Glomerular visceral epithelial cell (primary cell): ENCODE data around the gene TTPAL.
"Not testable (repeated sequence)": the region's sequence is repeated elsewhere in the genome, so short reads cannot be mapped to it uniquely, and the experiment has no call there.

Source experiments
- DNase-seq: peaks from one replicate; pipeline ENCODE4 v3.0.0-alpha.2; 2016; ENCODE audit errors: extremely low spot score

The TTPAL gene

DNA sequence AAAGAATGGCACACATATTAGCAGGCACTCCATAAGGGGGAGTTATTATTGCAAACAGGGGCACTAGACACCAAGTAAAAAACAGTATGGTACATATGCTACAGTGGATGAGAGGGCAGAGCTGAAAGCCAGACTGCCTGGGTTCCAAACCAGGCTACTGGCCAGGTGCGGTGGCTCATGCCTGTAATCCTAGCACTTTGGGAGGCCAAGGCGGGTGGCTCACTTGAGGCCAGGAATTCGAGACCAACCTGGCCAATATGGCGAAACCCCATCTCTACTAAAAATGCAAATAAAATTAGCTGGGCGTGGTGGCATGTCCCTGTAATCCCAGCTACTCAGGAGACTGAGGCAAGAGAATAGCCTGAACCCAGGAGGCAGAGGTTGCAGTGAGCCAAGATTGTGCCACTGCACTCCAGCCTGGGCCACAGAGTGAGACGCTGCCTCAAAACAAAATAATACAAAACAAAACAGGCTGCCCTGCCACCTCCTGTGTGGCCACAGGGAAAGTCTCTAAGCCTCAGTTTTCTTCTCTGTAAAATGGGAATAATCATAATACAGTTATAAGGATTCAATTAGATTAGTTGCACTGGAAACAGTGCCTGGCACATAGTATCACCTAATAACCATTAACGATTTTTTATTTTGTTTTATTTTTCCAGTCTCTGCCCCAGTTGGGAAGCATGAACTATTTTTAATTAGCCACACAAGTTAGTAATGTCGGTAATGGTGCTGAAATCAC lies 7.5 kb upstream of the TTPAL start:
- DNase-seq = no peak

DNA sequence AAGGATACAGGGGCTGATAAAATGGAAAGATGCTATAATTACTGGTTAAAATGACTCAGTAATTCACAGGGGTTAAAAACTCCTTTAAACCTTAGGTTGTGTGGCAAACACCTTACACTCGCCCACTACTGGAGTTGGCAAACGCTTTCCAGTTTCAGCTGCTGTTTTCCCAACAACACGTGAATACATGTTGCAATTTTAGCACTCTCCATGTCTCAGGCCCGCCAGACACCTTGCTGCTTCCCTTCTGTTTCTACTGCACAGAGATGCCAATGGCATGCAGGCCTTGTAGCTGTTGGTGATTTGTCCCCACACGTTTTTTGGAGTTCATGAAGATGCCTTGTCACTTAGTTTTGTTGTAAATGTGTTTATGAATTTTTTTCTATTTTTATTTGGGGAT lies 5.3 kb upstream of the TTPAL start:
- no peak for DNase-seq

DNA sequence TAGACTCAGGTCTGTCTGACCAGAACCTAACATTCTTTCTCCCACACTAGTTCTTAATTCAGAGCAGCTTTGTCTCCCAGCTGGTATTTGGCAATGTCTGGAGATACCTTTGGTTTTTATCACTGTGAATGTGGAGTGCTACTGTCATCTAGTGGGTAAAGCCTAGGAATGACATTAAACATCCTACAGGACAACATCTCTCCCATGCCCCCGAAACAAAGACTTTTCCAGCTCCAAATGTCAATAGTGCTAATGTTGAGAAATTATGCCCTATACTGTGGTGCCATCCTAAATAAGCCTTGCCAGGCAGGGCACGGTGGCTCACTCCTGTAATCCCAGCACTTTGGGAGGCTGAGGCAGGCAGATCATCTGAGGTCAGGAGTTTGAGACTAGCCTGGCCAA lies 4.2 kb upstream of the TTPAL start:
- DNase-seq = peak; percentile 18

DNA sequence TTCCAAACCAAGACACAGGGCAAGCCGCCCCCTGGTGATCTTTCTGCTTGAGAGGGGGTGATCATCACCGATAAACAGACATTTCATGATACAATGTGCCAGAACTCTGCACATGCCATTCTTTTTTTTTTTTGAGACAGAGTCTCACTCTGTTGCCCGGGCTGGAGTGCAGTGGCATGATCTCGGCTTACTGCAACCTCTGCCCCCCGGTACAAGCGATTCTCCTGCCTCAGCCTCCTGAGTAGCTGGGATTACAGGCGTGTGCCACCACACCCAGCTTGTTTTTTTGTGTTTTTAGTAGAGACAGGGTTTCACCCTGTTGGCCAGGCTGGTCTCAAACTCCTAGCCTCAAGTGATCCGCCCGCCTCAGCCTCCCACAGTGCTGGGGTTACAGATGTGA lies 3.4 kb upstream of the TTPAL start:
- not testable (repeated sequence) for DNase-seq

DNA sequence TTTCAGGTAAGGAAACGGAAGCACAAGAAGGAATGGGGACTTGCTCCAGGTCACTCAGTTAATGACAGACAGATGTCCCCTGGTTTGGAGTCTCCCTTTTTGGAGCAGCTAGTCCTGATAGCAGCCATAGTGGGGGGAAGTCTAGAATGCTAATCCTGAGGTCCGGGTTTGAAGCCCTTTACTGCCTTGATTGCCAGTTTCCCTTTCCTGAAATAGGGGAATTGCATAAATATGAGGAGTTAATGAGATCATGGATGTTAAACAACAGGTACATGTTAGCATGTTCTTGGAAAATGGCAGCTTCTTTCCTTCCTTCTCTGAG lies 341 bp upstream of the TTPAL start:
- DNase-seq = no peak

DNA sequence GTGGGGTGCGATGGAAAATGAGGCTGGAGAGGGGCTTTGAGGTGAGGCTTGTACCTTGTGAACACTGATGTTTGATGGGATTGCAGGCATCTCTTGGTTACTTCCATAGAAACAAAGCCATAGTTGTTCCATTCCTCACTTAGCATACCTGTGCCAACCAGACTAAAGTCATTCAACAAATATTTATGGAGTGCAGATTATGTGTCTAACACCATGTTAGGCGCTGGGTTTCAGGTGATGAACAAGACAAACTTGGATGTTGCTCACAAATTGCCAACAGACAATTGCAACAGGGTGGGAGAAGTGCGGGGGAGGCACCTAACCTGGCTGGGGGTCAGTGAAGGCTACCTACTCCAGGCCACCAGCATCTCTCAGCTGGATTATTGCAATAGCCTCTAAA lies 1.5 kb downstream of the TTPAL start:
- DNase-seq = no peak

DNA sequence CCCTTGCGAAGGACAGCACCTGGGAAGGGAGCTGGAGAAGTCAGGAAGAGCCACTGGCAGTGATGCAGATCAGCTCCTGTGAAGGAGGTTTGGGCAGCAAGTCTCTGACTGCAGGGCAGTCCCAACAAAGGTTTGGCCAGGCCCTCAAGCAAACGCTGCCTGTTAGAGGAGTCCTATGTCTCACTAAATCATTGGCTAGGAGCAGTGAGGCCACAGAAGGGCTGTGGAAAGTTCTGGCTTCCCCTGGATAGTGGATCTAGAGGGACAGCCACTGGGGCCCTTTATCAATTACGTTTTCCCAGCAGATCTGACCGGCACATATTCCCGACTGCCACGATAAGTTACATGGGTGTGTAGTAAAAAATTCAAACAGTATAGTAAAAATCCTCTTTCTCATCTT lies 2.5 kb downstream of the TTPAL start:
- no peak for DNase-seq

DNA sequence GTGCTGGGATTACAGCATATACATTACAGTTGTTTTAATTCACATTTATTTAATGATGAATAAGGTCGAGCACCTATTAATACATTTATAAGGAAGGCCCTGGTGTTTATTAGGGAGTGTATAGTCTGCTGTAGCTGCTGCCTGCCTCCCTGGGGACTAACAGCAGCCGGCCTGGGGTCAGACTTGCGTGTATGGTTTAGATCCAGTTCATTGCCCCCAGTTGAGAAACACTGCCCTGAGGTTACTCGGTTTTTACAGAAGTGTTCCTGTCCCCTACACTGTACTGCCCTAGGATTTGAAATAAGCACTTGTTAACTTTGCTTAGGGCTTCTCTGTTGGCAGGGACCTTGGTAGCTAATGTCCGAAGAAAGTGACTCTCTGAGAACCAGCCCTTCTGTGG lies 4.0 kb downstream of the TTPAL start:
- DNase-seq = no peak

DNA sequence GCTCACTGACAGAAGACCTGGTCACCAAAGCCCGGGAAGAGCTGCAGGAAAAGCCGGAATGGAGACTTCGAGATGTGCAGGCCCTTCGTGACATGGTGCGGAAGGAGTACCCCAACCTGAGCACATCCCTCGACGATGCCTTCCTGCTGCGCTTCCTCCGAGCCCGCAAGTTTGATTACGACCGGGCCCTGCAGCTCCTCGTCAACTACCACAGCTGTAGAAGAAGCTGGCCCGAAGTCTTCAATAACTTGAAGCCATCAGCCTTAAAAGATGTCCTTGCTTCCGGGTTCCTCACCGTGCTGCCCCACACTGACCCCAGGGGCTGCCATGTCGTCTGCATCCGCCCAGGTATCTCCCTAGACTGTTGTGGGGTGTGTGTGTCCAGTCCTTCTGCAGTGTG lies 4.4 kb downstream of the TTPAL start:
- DNase-seq = no peak

DNA sequence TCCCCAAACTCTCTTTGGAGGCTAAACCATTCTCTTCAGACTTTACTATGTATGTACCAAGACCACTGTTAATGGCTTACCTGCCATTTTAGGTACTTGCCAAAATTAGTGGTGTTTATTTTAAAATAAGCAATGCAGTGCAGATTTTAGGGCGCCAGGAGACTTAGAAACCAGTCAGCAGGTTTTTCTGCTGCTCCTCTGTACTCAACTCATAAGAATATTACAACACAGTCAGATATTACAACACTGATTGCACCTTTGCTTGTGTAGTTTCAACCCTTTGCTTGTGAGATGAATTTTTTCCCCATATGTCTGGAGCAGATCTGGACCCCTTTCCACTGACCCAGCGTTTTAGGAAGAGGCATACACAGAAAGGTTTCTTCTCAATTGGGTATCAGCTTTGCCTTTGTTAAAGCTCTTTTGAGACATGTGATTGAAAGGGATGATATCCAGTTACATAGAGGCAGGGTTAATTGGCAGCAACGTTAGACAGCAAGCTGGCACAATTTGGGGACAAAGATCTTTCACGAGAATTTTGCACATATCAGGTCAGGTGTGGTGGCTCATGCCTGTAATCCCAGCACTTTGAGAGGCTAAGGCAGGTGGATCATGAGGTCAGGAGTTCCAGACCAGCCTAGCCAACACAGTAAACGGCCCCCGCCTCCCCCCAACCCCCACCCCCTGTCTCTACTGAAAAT lies 6.2 kb downstream of the TTPAL start:
- no peak for DNase-seq

DNA sequence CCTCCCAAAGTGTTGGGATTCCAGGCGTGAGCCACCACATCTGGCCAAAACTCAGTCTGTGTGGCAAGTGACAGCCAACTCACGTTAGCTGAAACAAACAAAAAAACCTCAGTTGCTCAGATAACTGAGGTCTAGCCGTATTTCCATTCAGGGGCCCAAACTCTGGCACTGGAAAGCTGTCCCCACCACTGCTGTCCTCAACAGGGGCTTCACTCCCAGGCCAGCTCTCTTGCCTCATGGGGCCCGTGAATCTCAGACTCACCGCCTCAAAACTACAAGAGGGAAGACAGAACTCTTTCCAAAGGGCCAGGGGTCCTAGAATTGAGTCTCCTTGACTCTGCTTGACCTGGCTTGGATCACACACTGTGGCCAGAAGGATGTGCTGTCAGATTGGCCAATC lies 7.4 kb downstream of the TTPAL start:
- no peak for DNase-seq

DNA sequence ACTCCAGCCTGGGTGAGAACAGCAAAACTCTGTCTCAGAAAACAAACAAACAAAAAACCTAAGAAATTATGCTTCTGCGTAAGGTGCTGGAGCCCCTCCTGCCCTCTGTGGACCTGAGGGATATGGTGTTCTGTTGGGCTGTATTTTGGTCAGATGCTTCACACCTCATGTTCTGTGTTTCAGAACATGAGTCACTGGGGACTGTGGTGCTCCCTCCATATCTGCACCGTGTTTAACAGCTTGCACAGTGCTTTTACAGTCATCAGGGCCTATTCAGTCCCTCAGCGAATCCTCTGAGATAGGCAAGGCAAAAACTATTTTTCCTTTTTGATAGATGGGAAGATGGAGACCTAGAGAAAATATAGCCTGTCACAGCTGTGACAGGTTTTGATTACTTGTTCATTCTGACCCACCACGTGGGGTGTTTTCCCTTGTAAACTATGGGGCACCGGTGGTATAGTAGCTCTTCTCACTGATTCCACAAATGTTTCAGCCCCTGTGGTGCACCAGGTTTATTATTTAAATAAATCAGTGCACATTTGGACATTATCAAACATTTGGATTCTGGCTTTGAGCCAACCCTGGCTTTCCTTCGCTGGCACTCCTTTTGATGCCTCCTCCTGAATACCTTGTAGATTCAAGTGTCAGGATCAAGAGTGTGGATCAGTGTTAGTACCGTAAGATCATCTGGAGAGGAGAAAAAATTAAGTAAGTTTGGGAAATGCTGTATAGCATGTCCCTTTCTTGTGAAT lies 9.6 kb downstream of the TTPAL start:
- DNase-seq = no peak

DNA sequence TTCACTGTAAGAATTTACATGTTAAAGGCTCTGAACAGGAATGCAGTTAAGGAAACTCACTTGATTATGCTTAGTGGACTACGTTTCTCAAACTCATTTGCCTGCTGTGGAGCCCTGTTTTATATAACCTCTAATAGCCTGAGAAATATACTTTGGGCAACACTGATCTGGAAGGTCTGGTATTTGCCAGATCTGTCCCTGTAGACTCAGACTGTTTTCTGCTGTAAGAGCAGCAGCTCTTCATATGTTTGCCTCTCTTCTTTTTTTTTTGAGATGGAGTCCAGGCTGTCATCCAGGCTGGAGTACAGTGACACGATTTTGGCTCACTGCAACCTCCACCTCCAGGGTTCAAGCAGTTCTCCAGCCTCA lies 10.1 kb downstream of the TTPAL start:
- DNase-seq = no peak

DNA sequence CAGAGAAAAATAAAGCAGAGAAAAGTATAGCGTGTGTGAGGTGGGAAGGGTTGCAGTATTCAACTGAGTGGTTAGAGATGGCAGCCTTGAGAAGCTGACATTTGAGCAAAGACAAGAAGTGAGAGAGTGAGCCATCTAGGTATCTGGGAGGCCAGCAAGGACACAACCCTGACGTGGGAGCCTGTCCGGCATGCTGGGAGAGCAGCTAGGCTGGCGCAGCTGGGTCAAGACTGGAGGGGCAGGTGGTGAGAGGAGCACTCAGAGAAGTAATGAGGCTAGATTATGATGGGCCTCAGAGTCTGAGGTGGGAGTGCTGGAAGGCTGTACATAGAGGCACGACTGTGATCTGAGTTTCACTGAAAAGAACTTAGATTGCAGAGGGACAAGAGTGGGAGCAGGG lies 12.9 kb downstream of the TTPAL start:
- no peak for DNase-seq

DNA sequence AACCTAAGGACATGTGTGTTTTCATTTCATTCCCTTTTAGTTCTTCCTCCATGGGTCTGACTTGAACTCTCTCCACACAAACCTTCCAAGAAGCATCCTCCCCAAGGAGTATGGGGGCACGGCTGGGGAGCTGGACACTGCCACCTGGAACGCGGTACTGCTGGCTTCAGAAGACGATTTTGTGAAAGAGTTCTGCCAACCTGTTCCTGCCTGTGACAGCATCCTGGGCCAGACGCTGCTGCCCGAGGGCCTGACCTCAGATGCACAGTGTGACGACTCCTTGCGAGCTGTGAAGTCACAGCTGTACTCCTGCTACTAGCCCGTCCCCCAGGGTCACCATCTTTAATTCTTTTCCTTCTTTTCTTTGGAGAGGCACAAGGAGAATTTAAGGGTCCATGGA lies 13.5 kb downstream of the TTPAL start:
- no peak for DNase-seq

DNA sequence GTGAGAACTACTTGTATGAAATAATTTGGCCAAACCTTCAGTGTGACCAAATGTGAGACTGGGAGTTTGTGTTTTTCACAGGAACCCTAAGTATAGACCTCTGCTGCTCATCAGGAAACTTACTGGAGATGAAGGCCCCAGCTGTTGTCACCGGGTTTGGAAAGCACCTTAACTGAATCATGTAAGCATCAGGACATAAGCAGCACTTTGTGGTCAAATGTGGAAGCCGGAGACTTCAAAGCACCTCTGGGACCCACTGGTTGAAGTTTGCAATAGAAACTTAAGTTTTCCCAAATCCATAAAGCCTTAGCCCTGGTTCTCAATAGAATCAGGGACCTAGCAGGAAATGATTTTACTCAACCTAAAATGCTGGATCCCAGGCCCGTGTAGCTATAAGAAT lies 14.3 kb downstream of the TTPAL start:
- DNase-seq = no peak

DNA sequence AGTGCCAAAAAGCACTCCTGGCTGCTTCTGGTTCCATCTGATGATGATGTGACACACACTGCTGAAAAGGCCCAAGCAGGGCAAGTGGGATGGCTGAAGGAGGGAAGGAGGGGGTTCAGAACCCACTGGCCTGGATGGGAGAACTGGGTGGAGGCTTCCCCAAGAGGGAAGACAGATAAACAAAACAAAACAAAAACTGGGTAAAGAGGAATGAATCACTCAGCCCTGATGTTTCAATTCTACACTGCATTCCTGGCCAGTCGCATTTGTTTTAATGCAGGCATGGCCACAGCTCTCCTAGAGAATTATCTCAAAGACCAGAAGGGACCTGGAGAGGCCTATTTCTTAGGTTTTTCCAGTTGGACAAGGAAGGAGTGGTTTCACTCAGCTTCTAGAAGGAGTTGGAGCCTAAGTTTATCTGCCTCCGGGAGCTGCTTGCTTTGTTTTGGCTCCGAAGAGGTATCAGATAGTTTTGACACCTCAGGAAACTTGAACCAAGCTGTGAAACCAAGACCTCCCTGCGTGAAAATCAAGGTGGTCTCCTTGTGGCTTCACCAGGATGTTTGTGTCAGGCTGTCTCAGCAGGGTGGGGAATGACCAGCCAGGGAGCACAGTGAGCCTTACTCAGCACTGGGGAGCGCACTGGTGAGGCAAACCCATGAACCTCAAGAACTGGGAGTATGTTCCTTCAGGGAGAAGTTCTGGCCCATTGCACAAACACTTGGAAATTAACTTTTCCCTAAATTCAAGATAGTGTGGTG lies 16.1 kb downstream of the TTPAL start:
- DNase-seq = no peak

DNA sequence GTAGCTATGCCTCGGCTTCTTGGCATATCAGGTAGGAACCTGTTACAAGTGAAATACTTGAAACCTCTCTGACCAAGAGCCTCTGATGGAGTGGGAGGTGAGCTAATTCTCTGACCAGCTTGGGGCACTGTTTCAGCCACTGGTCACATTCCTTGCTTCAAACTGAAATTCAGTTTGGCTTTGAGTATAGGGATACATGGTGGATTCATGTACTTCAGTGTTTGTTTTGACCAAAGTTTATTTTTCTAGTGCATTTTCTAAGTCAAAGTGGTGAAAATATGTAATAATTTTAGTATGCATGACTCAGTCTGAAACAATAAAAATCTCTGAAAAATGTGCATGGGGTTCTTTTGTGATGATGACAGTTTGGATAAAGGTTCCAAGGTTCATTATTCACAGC lies 18.6 kb downstream of the TTPAL start:
- peak; percentile 11 for DNase-seq

DNA sequence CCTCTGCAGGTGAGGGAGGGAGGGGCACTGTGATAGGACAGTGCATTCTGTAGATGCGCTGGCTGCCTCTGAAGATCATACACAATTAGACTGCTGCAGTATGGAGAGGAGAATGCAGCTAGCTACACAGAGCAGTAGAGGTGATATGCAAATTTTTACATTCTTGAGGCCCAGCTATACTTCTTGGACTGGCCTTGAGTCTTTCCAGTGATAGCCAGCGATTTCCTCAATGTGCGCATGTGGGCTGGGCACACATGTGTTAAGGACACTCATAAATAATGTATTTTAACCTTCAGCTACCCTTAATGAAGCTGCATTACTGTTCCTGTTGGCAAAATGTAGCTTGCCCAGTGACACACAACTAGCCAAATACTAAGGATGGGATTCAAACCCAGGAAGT lies 19.0 kb downstream of the TTPAL start:
- DNase-seq = no peak

DNA sequence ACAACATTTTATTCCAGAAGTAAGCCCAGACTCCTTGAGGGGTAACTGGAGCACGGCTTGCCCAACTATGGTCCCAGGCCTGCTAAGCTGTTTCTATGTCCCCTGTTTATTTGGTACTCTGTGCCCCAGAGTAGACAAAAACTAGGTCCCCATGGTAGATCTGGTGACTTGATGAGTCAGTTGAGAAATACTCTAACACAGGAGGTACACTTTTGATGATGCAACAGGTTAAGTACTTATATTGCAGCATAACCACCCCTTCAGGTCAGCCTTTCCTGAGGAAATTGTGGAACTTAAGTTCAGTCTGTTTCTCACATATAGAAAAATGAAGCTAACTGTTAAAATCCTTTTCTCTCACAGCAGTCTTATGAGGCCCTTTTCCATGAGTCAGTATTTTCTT lies 19.6 kb downstream of the TTPAL start:
- DNase-seq = peak; percentile 34

DNA sequence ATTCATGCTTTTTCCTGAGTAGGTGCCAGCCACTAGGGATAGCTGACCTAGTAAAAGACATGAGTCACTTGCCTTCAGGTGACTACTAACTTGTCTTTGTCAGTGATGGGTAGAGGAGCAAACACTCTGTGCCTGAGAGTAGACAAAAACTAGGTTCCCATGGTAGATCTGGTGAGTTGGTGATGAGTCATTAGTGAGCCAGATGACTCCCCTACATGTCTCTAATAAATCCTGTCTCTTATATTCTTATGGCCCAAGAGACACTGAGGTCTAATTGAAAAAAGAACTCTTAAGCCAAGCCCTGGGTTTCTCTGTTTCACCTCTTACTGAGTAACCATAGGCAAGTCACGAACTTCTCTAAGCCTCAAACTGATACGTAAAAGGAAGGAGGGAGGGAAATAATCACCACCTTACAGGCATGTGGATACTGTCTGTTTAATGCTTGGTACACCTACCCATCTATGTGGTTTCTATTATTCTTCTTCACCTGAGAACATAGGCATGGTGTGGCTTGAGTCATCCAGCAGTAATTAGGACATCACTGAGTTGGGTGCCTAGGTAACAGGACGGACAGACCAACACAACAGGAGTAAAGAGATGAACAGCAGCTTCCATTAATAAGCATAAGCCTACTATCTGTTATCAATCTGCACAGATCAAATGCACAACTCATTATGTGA lies 20.3 kb downstream of the TTPAL start:
- DNase-seq = peak; percentile 90

DNA sequence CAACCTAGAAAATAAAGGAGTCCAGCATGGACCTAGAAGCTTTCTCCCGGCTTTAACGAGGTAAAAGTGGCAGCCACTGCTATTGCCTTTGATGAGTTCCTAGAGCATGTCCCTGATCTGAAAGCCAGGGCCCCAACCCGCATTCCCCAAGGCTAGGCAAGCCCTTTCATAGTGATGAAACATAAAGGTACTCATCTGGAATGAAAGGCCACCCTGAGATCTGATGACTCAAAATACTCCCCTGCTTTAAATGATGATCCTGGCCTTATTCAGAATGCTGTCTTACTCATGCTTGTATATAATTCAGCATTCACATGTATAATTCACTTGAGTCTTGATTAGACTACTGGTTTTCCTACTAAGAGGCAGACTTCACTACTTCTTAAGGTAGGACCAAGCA lies 21.3 kb downstream of the TTPAL start:
- peak; percentile 85 for DNase-seq
